HepG2 (cell line): ENCODE results near the gene PTH2. TPM values are rescaled to one million over a fixed set of nuclear protein-coding genes. Genes with fewer than 3 reads are reported as not detected.

Source experiments
- ATAC-seq: fragments of 200-7000 bp; cut with Tn5 transposase; 3 replicates; pipeline ENCODE4 v1.9.1; 2020; ENCODE audit warnings: mild to moderate bottlenecking, moderate library complexity
- BruUV-seq: library from RNA; stranded (reverse); fragments of 400-500 nt; replicated peaks from 2 replicates; lab custom pipeline; 2021; lab: Mats Ljungman, UMichigan
- CTCF ChIA-PET: fragments of 300-600 bp; formaldehyde crosslinking; extraction: SDS; loops from one replicate; lab custom pipeline; 2021; ENCODE audit warnings: low total read pairs, inconsistent platforms, low intra/inter-chr PET ratio; lab: Yijun Ruan, JAX
- POLR2A ChIA-PET: fragments of 350-600 bp; sonication (Branson Sonifier 250); formaldehyde crosslinking; loops from one replicate; lab custom pipeline; 2020; ENCODE audit warnings: antibody characterized with exemption, inconsistent platforms; lab: Yijun Ruan, JAX
- DNase-seq: peaks from one replicate; pipeline ENCODE4 v3.0.0-alpha.2; 2015; ENCODE audit warnings: low spot score
- FAIRE-seq: peaks from 3 replicates; lab custom pipeline; 2011; peaks lifted over from hg19 to GRCh38; lab: Jason Lieb, UNC
- H2AFZ ChIP-seq: one replicate; pipeline ENCODE4 v1.6.1; 2011; ENCODE audit warnings: low read length, inconsistent platforms
- H3K27ac ChIP-seq: fragments of 300-600 bp; 3 replicates; pipeline ENCODE4 v1.8.0; 2011; ENCODE audit warnings: mixed run types, mild to moderate bottlenecking, mixed read lengths, low read length, inconsistent platforms; ENCODE audit not compliant: insufficient read depth; ENCODE audit errors: extremely low read length
- H3K27me3 ChIP-seq, 2 experiments: fragments of 200-600 bp in 1 of 2; 2 replicates in 1 of 2; 3 replicates in 1 of 2; pipeline versions ENCODE4 v1.6.0 to v1.8.0; 2011; ENCODE audit warnings: low read length in 2 of 2, mild to moderate bottlenecking in 2 of 2, moderate library complexity in 2 of 2, inconsistent platforms in 1 of 2; ENCODE audit not compliant: insufficient read depth in 2 of 2, control insufficient read depth in 1 of 2
- H3K36me3 ChIP-seq, 2 experiments: fragments of 200-600 bp in 1 of 2; replicated peaks in 1 of 2; 2 replicates in 1 of 2; 3 replicates in 1 of 2; pipeline versions ENCODE4 v1.5.1 to v1.8.0; 2011; ENCODE audit warnings: low read length in 2 of 2, inconsistent platforms in 1 of 2; ENCODE audit not compliant: insufficient read depth in 2 of 2, control insufficient read depth in 1 of 2
- H3K4me1 ChIP-seq: 2 replicates; pipeline ENCODE4 v1.5.1; 2012; ENCODE audit warnings: low read length, inconsistent platforms; ENCODE audit not compliant: insufficient read depth
- H3K4me2 ChIP-seq: 2 replicates; pipeline ENCODE4 v1.6.0; 2011; ENCODE audit warnings: low read depth, low read length, inconsistent platforms
- H3K4me3 ChIP-seq, 3 experiments: fragments of 200-600 bp in 1 of 3; sonication (generic), shearing (Covaris generic) in 1 of 3; replicated peaks in 1 of 3; 2 replicates each; pipeline ENCODE4 v1.5.1; 2011 to 2016; ENCODE audit warnings: low read length in 3 of 3, inconsistent platforms in 2 of 3, low read depth in 2 of 3, mild to moderate bottlenecking in 2 of 3, control low read depth in 1 of 3, mixed read lengths in 1 of 3; ENCODE audit not compliant: insufficient read depth in 1 of 3
- H3K79me2 ChIP-seq: one replicate; pipeline ENCODE4 v1.6.1; 2011; ENCODE audit warnings: low read length, inconsistent platforms; ENCODE audit not compliant: insufficient read depth
- H3K9ac ChIP-seq: 2 replicates; pipeline ENCODE4 v1.6.0; 2011; ENCODE audit warnings: mild to moderate bottlenecking, low read depth, low read length, inconsistent platforms; ENCODE audit not compliant: insufficient read depth
- H3K9me3 ChIP-seq: 2 replicates; pipeline ENCODE4 v1.5.1; 2012; ENCODE audit warnings: mild to moderate bottlenecking, low read length
- H4K20me1 ChIP-seq: 2 replicates; pipeline ENCODE4 v1.6.0; 2011; ENCODE audit warnings: inconsistent platforms, mild to moderate bottlenecking, low read length, moderate library complexity; ENCODE audit not compliant: insufficient read depth
- ELF1 ChIP-seq: sonication (generic); formaldehyde crosslinking; IDR thresholded peaks from 2 replicates; pipeline ENCODE4 v1.4.0; 2020; ENCODE audit warnings: missing genetic modification reagents
- FOXK2 ChIP-seq: fragments of 450-650 bp; IDR thresholded peaks from 2 replicates; pipeline ENCODE4 v1.6.1; 2016
- HDAC6 ChIP-seq: fragments of 200-600 bp; sonication (generic); IDR thresholded peaks from 2 replicates; pipeline ENCODE4 v1.7.0; 2017; ENCODE audit warnings: mild to moderate bottlenecking, antibody characterized with exemption, low read length, low read depth
- IKZF4 ChIP-seq: sonication (generic); formaldehyde crosslinking; IDR thresholded peaks from 2 replicates; pipeline ENCODE4 v1.5.1; 2020; ENCODE audit warnings: borderline replicate concordance, mild to moderate bottlenecking, low read depth, missing genetic modification reagents; ENCODE audit errors: not compliant biosample characterization
- TMF1 ChIP-seq: sonication (generic); formaldehyde crosslinking; IDR thresholded peaks from 2 replicates; pipeline ENCODE4 v1.8.1; 2022; ENCODE audit warnings: low read depth, missing genetic modification reagents
- ZBTB2 ChIP-seq: sonication (generic); formaldehyde crosslinking; IDR thresholded peaks from 2 replicates; pipeline ENCODE4 v1.8.0; 2022; ENCODE audit warnings: low read depth, missing genetic modification reagents
- ZBTB21 ChIP-seq: sonication (generic); formaldehyde crosslinking; IDR thresholded peaks from 2 replicates; pipeline ENCODE4 v1.4.0; 2020; ENCODE audit warnings: missing genetic modification reagents
- ZNF329 ChIP-seq: sonication (generic); formaldehyde crosslinking; IDR thresholded peaks from 2 replicates; pipeline ENCODE4 v1.9.0; 2021; ENCODE audit warnings: low read depth, mild to moderate bottlenecking, missing genetic modification reagents
- WGBS: methylation state at CpG from one replicate; pipeline ENCODE4 v1.1.6; 2017; ENCODE audit warnings: low lambda C conversion rate; 5-methylcytosine and 5-hydroxymethylcytosine counted together
- in situ Hi-C: cut with HindIII; loops from 2 replicates; pipeline ENCODE4 v1.10.0; 2017; ENCODE audit warnings: low pct_unique_long_range_greater_than_20kb; ENCODE audit not compliant: extremely low pct_ligation_motif_present
- intact Hi-C: fragments of 100-400 bp; cut with micrococcal nuclease; formaldehyde crosslinking; loops from one replicate; pipeline ENCODE4 v1.10.0; 2022; ENCODE audit not compliant: unreplicated experiment
- polyA plus RNA-seq, 8 experiments: library from polyadenylated mRNA; depleted of rRNA in 3 of 8; stranded (reverse) in 7 of 8; unstranded in 1 of 8; fragments of >200 nt; fragmentation: Illumina TruSeq in 4 of 8; extraction: Trizol in 4 of 8; gene quantifications; 2 replicates each; pipeline versions ENCODE4 v1.2.1 to v1.2.3, GENCODE V29; 2011 to 2016; ENCODE audit warnings: low read depth in 4 of 8, missing spikeins in 1 of 8, mixed read lengths in 1 of 8; ENCODE audit not compliant: insufficient read depth in 1 of 8
- total RNA-seq, 5 experiments: library from RNA; depleted of rRNA; stranded (reverse); fragments of >200 nt; fragmentation: Illumina TruSeq; extraction: Trizol; gene quantifications; 2 replicates each; pipeline ENCODE4 v1.2.3, GENCODE V29; 2016; ENCODE audit warnings: low read depth in 1 of 5
- TF ChIP-seq, protein P1 (sequence below): sonication (generic); formaldehyde crosslinking; IDR thresholded peaks from 2 replicates; pipeline ENCODE4 v1.4.0; 2020; ENCODE audit warnings: mild to moderate bottlenecking, missing genetic modification reagents

Gene PTH2
- total and polyA plus RNA-seq, 2 of the 13 experiments (the other 11 are each of a cell fraction or from before 2014, with no cell fraction given) = not detected

- DNase-seq = no peak
- Histone ChIP-seq H3K79me2 (no peaks in the 10 kb centered on the region), H4K20me1 (no peaks in the 10 kb centered on the region), H3K9me3 (no peaks in the 10 kb centered on the region), H3K4me1 (no peaks in the 10 kb centered on the region), H2AFZ (no peak overlapping the region), H3K36me3 (no peaks in the 10 kb centered on the region), H3K9ac (no peak overlapping the region), H3K27me3 (peaks cover 6 to 32% of the 10 kb centered on the region in 2 experiments), H3K4me3 (no peak overlapping the region), H3K4me2 (no peak overlapping the region), H3K27ac (no peak overlapping the region)
- ChIA-PET CTCF (interaction anchor here (3.3 kb wide), 1 partner anchor 53 kb away, joined by 45 read pairs; no protein-coding TSS in a partner anchor), POLR2A (no interaction called here)
- ATAC-seq = peak; percentile 18
- BruUV-seq = no TSS peak
- WGBS = 17% methylated on average over 4 of the region's 26 CpGs
- intact Hi-C loops = loop anchor here (5.0 kb wide), 1 partner anchor 37 kb away; the partner anchor contains the start of gene GFY
- TF ChIP-seq ZBTB2 (CRISPR knock-in tag) = no peak
- TF ChIP-seq FOXK2 = no peak
- TF ChIP-seq TMF1 (CRISPR knock-in tag) = no peak
- TF ChIP-seq, protein P1, sequence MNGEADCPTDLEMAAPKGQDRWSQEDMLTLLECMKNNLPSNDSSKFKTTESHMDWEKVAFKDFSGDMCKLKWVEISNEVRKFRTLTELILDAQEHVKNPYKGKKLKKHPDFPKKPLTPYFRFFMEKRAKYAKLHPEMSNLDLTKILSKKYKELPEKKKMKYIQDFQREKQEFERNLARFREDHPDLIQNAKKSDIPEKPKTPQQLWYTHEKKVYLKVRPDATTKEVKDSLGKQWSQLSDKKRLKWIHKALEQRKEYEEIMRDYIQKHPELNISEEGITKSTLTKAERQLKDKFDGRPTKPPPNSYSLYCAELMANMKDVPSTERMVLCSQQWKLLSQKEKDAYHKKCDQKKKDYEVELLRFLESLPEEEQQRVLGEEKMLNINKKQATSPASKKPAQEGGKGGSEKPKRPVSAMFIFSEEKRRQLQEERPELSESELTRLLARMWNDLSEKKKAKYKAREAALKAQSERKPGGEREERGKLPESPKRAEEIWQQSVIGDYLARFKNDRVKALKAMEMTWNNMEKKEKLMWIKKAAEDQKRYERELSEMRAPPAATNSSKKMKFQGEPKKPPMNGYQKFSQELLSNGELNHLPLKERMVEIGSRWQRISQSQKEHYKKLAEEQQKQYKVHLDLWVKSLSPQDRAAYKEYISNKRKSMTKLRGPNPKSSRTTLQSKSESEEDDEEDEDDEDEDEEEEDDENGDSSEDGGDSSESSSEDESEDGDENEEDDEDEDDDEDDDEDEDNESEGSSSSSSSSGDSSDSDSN = no peak
- no peak for TF ChIP-seq ZBTB21 (CRISPR knock-in tag)
- TF ChIP-seq ELF1 (CRISPR knock-in tag) = no peak
- TF ChIP-seq HDAC6 = no peak
- TF ChIP-seq IKZF4 = no peak
- no peak for TF ChIP-seq ZNF329 (CRISPR knock-in tag)
- in situ Hi-C loops = loop anchor here (5.0 kb wide), 1 partner anchor 37 kb away; the partner anchor contains the start of gene GFY
- no peak for FAIRE-seq
Observed at GRCh38 chr19:49390131-49390928, 32.9 kb downstream of the PTH2 start.
